Measurements from ENCODE around the gene CHCT1.
"Not testable (repeated sequence)": the region's sequence is repeated elsewhere in the genome, so short reads cannot be mapped to it uniquely, and the experiment has no call there.

The CHCT1 gene

GRCh38 chr17:60401819-60402218, 20.5 kb upstream of the CHCT1 start:
- DNase-seq = no peak

- no peak for DNase-seq
Measured at GRCh38 chr17:60403523-60403810, 18.8 kb upstream of the CHCT1 start.

GRCh38 chr17:60403962-60404361, 18.3 kb upstream of the CHCT1 start:
- no peak for DNase-seq

- DNase-seq = no peak
Measured at GRCh38 chr17:60406887-60407286, 15.4 kb upstream of the CHCT1 start.

GRCh38 chr17:60410001-60410400, 12.3 kb upstream of the CHCT1 start:
- no peak for DNase-seq

GRCh38 chr17:60412701-60413100, 9.6 kb upstream of the CHCT1 start:
- DNase-seq = no peak

GRCh38 chr17:60415146-60415545, 7.1 kb upstream of the CHCT1 start:
- no peak for DNase-seq

- no peak for DNase-seq
Measured at GRCh38 chr17:60416368-60416925, 5.8 kb upstream of the CHCT1 start.

- DNase-seq = not testable (repeated sequence)
Measured at GRCh38 chr17:60419003-60419402, 3.3 kb upstream of the CHCT1 start.

GRCh38 chr17:60419875-60420274, 2.4 kb upstream of the CHCT1 start:
- not testable (repeated sequence) for DNase-seq

GRCh38 chr17:60421273-60422161, 772 bp upstream of the CHCT1 start:
- peak; percentile 75 to 77 for DNase-seq

GRCh38 chr17:60423865-60424264, 1.6 kb downstream of the CHCT1 start:
- DNase-seq = no peak

- DNase-seq = no peak
Measured at GRCh38 chr17:60425626-60426025, 3.3 kb downstream of the CHCT1 start.

GRCh38 chr17:60426596-60426995, 4.3 kb downstream of the CHCT1 start:
- DNase-seq = no peak

- DNase-seq = not testable (repeated sequence)
Measured at GRCh38 chr17:60428491-60428890, 6.2 kb downstream of the CHCT1 start.

- not testable (repeated sequence) for DNase-seq
Measured at GRCh38 chr17:60430561-60430960, 8.3 kb downstream of the CHCT1 start.

GRCh38 chr17:60433021-60433997, 11.0 kb downstream of the CHCT1 start:
- not testable (repeated sequence) for DNase-seq

- DNase-seq = peak; percentile 87 to 89
Measured at GRCh38 chr17:60435244-60436167, 13.2 kb downstream of the CHCT1 start.

- DNase-seq = peak; percentile 32 to 63
Measured at GRCh38 chr17:60436676-60437075, 14.4 kb downstream of the CHCT1 start.

GRCh38 chr17:60439501-60439900, 17.2 kb downstream of the CHCT1 start:
- peak in 1 of 2 donors; percentile 24 for DNase-seq

GRCh38 chr17:60442271-60443173, 20.2 kb downstream of the CHCT1 start:
- DNase-seq = peak; percentile 10 to 11
